H1 (cell line): ENCODE data around the gene PFN3.

Source experiments
- BCL11A ChIP-seq, 2 experiments: IDR thresholded peaks; one replicate each; pipeline ENCODE4 v1.6.1; 2011; ENCODE audit warnings: low read depth in 2 of 2, low read length in 2 of 2, mild to moderate bottlenecking in 2 of 2
- CREB1 ChIP-seq: IDR thresholded peaks from 2 replicates; pipeline ENCODE4 v1.6.1; 2012; ENCODE audit warnings: inconsistent platforms
- EP300 ChIP-seq, 2 experiments: IDR thresholded peaks; 1 replicate in 1 of 2; 2 replicates in 1 of 2; pipeline ENCODE4 v1.6.1; 2011 to 2012; ENCODE audit warnings: low read depth in 2 of 2, low read length in 2 of 2, mild to moderate bottlenecking in 2 of 2, borderline replicate concordance in 1 of 2, inconsistent platforms in 1 of 2, moderate library complexity in 1 of 2
- EZH2 ChIP-seq: fragments of 200-600 bp; sonication (generic); IDR thresholded peaks from 2 replicates; pipeline ENCODE4 v1.7.1; 2012; ENCODE audit warnings: low read depth, mild to moderate bottlenecking, moderate library complexity, low read length, inconsistent platforms; ENCODE audit not compliant: severe bottlenecking
- RAD21 ChIP-seq, 2 experiments: IDR thresholded peaks in 1 of 2; conservative IDR thresholded peaks in 1 of 2; 2 replicates each; pipeline ENCODE4 v1.6.1; 2011; ENCODE audit warnings: low read depth in 2 of 2, low read length in 2 of 2, improper control_type of control experiment in 1 of 2, inconsistent platforms in 1 of 2, mild to moderate bottlenecking in 1 of 2, moderate library complexity in 1 of 2
- ZNF274 ChIP-seq: IDR thresholded peaks from 2 replicates; pipeline ENCODE4 v1.7.0; 2012; ENCODE audit warnings: low read length, borderline replicate concordance; ENCODE audit errors: extremely low read depth
- TF ChIP-seq, protein P1 (sequence below), 3 experiments: IDR thresholded peaks; 1 replicate in 2 of 3; 2 replicates in 1 of 3; pipeline versions ENCODE4 v1.5.1 to v1.6.1; 2011; ENCODE audit warnings: low read length in 3 of 3, mild to moderate bottlenecking in 3 of 3, inconsistent platforms in 2 of 3, low read depth in 1 of 3, moderate library complexity in 1 of 3; ENCODE audit not compliant: insufficient read depth in 1 of 3; ENCODE audit errors: control extremely low read depth in 1 of 3
- TF ChIP-seq, protein P2 (sequence below): IDR thresholded peaks from 2 replicates; pipeline ENCODE4 v1.6.1; 2012; ENCODE audit warnings: low read length, inconsistent platforms

DNA sequence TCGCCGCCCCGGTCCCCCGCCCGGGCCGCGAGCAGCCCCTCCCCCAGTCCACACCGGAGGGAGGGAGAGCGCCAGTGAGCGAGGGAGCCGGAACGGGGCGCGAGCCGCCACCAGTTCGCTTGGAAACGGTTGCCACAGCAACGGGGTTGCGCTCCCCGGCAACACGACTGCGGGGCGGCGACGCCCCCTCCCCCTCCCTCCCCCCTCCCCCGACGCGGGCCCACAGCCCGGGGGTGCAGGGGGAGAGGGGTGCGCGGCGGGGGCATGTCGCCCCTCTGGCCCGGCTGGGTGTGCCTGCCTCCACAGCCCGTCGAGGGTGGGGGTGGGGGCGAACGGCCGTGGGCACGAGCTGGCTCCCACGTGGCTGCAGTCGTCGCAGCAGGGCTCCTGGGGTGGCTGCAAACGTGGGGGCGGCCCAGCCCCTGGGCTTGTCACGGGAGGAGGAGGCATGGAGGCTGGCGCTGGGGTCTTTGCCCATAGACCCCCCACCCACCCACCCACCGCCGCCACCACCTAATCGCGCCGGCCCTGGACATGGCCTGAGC, 46.7 kb upstream of the PFN3 start:
- no peak for TF ChIP-seq RAD21 (IDR thresholded peaks at IDR 0.05 in 1 of 2, conservative IDR thresholded peaks at IDR 0.05 in 1 of 2; ENCODE audit: low read depth in 2 of 2, low read length in 2 of 2)
- TF ChIP-seq CREB1 = no peak
- no peak for TF ChIP-seq BCL11A (IDR thresholded peaks at IDR 0.05; ENCODE audit: low read depth in 2 of 2, low read length in 2 of 2)
- no peak for TF ChIP-seq EP300 (IDR thresholded peaks at IDR 0.05; ENCODE audit: borderline replicate concordance in 1 of 2, low read depth in 2 of 2, low read length in 2 of 2)
- TF ChIP-seq, protein P1, sequence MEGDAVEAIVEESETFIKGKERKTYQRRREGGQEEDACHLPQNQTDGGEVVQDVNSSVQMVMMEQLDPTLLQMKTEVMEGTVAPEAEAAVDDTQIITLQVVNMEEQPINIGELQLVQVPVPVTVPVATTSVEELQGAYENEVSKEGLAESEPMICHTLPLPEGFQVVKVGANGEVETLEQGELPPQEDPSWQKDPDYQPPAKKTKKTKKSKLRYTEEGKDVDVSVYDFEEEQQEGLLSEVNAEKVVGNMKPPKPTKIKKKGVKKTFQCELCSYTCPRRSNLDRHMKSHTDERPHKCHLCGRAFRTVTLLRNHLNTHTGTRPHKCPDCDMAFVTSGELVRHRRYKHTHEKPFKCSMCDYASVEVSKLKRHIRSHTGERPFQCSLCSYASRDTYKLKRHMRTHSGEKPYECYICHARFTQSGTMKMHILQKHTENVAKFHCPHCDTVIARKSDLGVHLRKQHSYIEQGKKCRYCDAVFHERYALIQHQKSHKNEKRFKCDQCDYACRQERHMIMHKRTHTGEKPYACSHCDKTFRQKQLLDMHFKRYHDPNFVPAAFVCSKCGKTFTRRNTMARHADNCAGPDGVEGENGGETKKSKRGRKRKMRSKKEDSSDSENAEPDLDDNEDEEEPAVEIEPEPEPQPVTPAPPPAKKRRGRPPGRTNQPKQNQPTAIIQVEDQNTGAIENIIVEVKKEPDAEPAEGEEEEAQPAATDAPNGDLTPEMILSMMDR (IDR thresholded peaks at IDR 0.05; ENCODE audit: control extremely low read depth in 1 of 3, insufficient read depth in 1 of 3, low read depth in 1 of 3, low read length in 3 of 3) = no peak
- TF ChIP-seq ZNF274 = no peak
- TF ChIP-seq, protein P2, sequence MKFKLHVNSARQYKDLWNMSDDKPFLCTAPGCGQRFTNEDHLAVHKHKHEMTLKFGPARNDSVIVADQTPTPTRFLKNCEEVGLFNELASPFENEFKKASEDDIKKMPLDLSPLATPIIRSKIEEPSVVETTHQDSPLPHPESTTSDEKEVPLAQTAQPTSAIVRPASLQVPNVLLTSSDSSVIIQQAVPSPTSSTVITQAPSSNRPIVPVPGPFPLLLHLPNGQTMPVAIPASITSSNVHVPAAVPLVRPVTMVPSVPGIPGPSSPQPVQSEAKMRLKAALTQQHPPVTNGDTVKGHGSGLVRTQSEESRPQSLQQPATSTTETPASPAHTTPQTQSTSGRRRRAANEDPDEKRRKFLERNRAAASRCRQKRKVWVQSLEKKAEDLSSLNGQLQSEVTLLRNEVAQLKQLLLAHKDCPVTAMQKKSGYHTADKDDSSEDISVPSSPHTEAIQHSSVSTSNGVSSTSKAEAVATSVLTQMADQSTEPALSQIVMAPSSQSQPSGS = no peak
- TF ChIP-seq EZH2 = no peak
